Ectodermal cell (in vitro differentiated cells): ENCODE data around the gene TSPAN14.

Experiments used
- H3K27ac ChIP-seq: 2 replicates; pipeline ENCODE4 v1.7.0; 2013; ENCODE audit warnings: mild to moderate bottlenecking, low read depth, low read length; ENCODE audit not compliant: insufficient read depth, poor library complexity, severe bottlenecking
- H3K27me3 ChIP-seq: 2 replicates; pipeline ENCODE4 v1.7.0; 2013; ENCODE audit warnings: mild to moderate bottlenecking, low read length; ENCODE audit not compliant: insufficient read depth, control insufficient read depth, poor library complexity, severe bottlenecking
- H3K36me3 ChIP-seq: one replicate; pipeline ENCODE4 v1.7.0; 2013; ENCODE audit warnings: low read length; ENCODE audit not compliant: control insufficient read depth, insufficient read depth
- H3K4me1 ChIP-seq: one replicate; pipeline ENCODE4 v1.7.0; 2013; ENCODE audit warnings: low read length; ENCODE audit not compliant: control insufficient read depth, insufficient read depth
- H3K4me3 ChIP-seq: 2 replicates; pipeline ENCODE4 v1.7.0; 2013; ENCODE audit warnings: low read depth, low read length, control low read depth; ENCODE audit not compliant: insufficient read depth
- H3K9me3 ChIP-seq: 2 replicates; pipeline ENCODE4 v1.7.0; 2013; ENCODE audit warnings: mild to moderate bottlenecking, low read length, moderate library complexity; ENCODE audit not compliant: control insufficient read depth
- WGBS, 2 experiments: methylation state at CpG; one replicate each; pipeline ENCODE4 v1.1.7; 2013; ENCODE audit warnings: missing lambda C conversion rate in 2 of 2; 5-methylcytosine and 5-hydroxymethylcytosine counted together

The TSPAN14 gene

DNA sequence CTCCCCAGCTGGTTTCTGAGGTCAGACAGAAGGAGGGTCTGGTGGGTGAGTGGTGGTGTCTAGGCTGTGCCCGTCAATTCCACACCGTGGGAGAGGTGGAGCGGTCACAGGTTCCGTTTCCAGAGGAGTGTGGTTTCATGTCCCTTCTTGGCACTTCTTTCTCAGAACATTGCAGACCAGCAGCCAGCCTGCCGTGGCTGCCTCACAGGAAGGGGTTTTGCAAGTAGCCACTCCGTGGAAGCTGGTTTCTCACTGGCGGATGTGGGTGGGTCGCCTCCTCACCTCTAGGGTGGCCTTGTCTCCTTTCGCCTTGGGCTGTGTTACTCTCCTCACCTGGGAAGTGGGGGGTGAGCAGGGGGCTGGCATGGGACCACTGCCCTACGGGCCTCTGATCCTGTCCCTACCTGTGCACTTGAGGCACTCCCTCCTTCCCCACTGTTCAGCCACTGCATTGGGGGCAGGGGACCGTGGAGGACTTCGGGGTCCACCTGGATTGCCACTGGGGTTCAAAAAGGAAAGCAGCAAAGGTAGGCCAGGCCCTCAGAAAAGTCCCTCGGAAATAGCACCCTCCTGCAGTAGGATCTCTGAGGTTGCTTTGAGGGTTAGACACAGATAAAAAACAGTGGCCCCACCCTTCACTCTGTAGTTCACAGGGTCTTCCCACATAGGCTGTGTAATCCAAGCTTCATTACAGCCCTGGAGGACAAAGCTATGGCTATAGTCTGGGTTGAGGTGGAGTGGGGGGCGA is 33.9 kb downstream of the TSPAN14 start:
- WGBS, 2 experiments, result 93% methylated on average over 14 of the region's 14 CpGs
- peaks cover 22% of the 10 kb centered on the region for H3K4me1 ChIP-seq

DNA sequence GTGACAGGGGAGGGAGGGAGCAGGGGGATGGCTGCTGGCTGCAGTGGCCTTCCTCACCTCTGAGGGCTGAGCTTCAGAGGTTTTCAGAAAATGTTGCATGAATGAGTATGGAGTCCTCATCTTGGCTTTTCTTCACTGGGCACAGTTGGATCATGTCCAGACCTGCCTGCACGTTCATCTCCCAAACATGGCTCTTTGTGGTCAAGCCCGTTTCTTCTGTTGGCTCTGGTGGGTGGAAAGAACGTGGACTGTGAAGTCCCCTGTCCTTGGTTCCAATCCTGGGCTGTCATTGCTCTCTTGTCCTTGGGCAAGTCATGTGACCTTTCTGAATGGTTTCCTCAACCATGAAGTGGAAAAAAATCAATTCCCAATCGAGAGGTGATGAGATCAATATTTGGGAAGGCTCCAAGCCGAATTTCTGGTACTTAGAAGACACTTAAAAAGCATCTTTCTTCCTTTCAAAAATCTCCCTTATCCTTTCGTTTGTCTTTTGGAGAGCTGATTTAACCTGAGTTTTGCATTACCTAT is 34.5 kb downstream of the TSPAN14 start:
- H3K4me1 ChIP-seq, result peaks cover 22% of the 10 kb centered on the region
- no peak overlapping the region for H3K27ac ChIP-seq
- no peaks in the 10 kb centered on the region for H3K9me3 ChIP-seq
- no peak overlapping the region for H3K4me3 ChIP-seq
- 94% methylated on average over 6 of the region's 6 CpGs for WGBS, 2 experiments
- no peaks in the 10 kb centered on the region for H3K27me3 ChIP-seq
- peaks cover 7% of the 10 kb centered on the region for H3K36me3 ChIP-seq

More for the DNA sequence above, 33.9 kb downstream of the TSPAN14 start:
- Histone ChIP-seq H3K4me3 (no peak overlapping the region), H3K27ac (no peak overlapping the region), H3K27me3 (no peaks in the 10 kb centered on the region), H3K36me3 (peaks cover 7% of the 10 kb centered on the region), H3K9me3 (no peaks in the 10 kb centered on the region)

DNA sequence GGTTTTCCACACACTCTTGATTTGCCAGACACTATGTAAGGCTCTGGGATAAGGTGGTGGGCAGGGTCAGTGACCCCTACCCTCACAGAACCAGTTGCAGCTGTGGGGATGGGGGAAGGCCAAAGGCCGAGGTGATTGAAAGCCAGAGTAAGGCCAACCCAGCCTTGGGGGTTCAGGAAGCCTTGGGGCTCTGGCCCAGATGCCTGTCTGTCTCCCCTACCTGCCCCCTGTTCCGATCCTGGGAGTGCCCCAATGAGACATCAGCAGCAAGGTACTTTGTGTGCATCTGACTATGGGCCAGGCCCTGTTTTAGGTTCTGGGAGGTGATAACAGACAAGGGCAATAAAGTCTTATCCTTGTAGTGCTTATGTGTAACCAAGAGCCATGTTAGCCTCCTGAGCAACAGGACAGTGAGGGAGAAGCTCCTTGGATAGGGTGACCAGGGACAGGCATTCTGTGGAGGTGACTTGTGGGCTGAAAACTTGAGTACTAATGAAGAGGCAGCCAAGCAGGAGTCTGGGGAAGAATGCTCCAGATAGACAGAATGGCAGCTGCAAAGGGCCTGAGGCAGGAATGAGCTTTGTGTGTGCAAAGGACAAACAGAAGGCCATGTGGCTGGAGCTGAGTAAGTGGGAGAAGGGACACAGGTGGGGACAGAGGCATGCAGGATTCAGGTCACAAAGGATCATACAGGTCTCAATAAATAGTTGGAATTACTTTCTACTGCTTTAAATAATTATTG is 35.4 kb downstream of the TSPAN14 start:
- peaks cover 7% of the 10 kb centered on the region for H3K36me3 ChIP-seq
- H3K4me1 ChIP-seq, result peaks cover 22% of the 10 kb centered on the region
- H3K27me3 ChIP-seq, result no peaks in the 10 kb centered on the region
- WGBS, 2 experiments, result 97 to 99% methylated on average over 2 of the region's 2 CpGs
- no peak overlapping the region for H3K4me3 ChIP-seq
- no peaks in the 10 kb centered on the region for H3K9me3 ChIP-seq
- H3K27ac ChIP-seq, result no peak overlapping the region

DNA sequence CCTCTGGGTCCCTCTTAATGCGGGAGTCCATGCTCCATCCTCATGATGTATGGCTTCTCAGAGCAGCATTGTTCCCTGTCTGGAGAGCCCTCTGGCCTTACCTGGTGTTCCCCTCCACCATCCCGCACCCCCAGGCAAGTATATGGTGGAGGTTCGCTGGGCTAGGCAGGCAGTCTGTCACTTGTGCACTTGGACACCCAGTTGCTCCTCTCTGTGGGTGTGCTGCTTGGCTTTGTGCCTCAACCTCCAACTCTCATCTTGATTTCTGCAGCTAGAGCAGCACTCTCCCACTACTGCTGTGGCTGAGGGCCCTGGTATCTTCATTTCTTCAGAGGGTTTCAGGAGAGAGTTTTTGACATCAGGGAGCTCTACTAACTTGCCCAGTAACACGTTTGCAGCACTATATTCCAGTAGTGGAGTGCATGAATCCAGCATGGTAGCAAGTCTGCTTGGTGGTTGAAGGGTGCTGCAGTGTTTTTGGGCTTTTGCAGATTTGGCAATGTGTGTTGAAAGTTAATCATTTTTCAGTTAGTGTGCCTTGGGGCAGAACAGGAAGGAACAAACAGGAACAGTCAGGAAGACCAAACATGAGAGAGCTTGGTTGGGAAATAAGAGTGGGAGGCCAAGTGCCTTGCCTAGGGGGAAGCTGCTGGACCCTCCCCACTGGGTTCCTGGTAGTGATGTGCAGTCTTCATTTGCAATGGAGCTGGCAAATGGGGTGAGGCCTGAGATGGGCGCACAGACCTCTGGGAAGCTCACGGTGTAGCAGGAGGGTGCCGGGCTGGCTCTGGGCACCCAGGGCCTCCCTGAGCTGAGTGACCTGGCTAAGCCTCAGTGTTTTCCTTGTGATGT is 37.4 kb downstream of the TSPAN14 start:
- Histone ChIP-seq H3K4me1 (peaks cover 10% of the 10 kb centered on the region), H3K27me3 (no peaks in the 10 kb centered on the region), H3K9me3 (no peaks in the 10 kb centered on the region), H3K36me3 (peaks cover 10% of the 10 kb centered on the region), H3K27ac (no peak overlapping the region), H3K4me3 (no peak overlapping the region)
- 95% methylated on average over 7 of the region's 7 CpGs for WGBS, 2 experiments

DNA sequence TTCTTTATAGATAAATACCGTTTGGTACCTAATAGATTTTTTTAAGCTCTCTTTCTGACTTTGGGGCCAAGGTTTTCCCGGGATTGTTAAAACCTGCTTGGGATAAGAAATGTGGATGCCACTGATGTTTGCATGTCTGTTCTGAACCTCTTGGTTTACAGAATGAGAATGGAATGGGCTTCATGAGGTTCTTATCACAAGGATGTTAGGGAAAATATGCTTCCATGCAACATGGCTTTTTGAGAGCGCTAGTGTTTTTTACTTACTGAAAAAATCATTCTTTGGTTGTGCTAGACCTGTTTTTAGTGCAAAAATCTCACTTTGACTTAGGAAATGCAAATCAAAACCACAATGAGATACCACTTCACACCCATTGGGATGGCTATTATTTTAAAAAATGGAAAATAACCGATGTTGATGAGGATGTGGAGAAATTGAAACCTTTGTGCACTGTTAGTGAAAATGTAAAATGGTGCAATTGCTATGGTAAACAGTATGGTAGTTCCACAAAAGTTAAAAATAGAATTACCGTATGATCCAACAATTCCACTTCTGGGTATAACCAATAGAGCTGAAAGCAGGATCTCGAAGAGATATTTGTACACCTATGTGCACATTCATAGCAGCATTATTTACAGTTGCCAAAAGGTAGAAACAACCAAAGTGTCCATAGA is 38.9 kb downstream of the TSPAN14 start:
- H3K27ac ChIP-seq, result no peak overlapping the region
- no peaks in the 10 kb centered on the region for H3K9me3 ChIP-seq
- peaks cover 10% of the 10 kb centered on the region for H3K4me1 ChIP-seq
- H3K27me3 ChIP-seq, result no peaks in the 10 kb centered on the region
- WGBS, 2 experiments, result 92 to 95% methylated on average over 6 of the region's 6 CpGs
- peaks cover 10% of the 10 kb centered on the region for H3K36me3 ChIP-seq
- no peak overlapping the region for H3K4me3 ChIP-seq

DNA sequence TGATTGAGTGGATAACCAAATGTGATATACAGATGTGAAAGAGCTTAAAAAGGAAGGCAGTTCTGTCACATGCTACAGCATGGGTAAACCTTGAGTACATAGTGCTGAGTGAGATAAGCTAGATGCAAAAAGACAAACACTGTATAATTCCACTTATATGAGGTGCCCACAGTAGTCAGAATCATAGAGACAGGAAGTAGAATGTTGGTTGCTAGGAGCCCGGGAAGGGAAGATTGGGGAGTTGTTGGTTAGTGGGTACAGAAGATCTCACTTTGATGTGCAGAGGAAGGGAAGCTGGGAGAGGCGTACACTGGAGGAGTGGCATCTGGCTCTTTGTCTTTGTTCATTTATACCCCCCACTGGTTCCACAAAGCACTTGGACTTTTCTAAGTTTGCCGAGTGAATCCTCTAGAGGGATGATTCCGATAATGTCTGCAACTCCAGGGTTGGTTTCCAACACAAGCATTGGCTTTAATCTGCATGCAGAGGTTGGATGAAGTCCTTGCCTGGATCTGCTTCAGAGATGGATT is 39.5 kb downstream of the TSPAN14 start:
- no peak overlapping the region for H3K27ac ChIP-seq
- H3K36me3 ChIP-seq, result peaks cover 10% of the 10 kb centered on the region
- H3K4me1 ChIP-seq, result peaks cover 16% of the 10 kb centered on the region
- no peaks in the 10 kb centered on the region for H3K9me3 ChIP-seq
- 89 to 90% methylated on average over 4 of the region's 4 CpGs for WGBS, 2 experiments
- H3K27me3 ChIP-seq, result no peaks in the 10 kb centered on the region
- H3K4me3 ChIP-seq, result no peak overlapping the region

DNA sequence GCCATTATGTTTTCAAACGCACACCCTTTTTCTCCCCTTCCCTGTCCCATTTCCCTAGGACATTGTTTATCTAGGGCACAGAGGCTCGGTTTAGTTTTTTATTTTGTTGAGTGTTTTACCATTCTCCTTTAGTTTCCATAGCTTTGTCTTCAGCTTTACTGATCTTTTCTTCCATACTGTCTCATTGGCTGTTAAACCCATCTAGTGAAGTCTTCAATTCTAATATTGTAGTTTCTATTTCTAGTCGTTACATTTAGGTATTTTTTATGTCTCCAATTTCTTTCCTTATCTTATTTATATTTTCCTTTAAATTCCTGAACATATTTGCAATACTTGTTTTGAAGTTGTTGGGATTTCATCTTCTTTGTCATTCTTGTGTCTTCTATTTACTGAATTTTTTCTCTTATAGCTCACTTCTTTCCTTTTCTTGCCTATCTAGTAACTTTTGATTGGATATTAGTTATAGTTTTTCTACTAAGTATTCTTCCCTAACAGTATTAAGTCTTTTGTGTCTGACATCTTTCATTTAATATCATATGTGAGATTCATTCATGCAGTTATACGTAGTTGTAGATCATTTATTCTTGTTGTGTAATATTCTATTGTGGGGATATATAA is 42.6 kb downstream of the TSPAN14 start:
- H3K27ac ChIP-seq, result no peak overlapping the region
- H3K36me3 ChIP-seq, result peaks cover 3% of the 10 kb centered on the region
- H3K27me3 ChIP-seq, result no peaks in the 10 kb centered on the region
- 97% methylated on average over 4 of the region's 4 CpGs; no CpG with 5 or more reads in 1 of the 2 experiments for WGBS, 2 experiments
- H3K9me3 ChIP-seq, result no peaks in the 10 kb centered on the region
- H3K4me1 ChIP-seq, result peaks cover 32% of the 10 kb centered on the region
- no peak overlapping the region for H3K4me3 ChIP-seq

DNA sequence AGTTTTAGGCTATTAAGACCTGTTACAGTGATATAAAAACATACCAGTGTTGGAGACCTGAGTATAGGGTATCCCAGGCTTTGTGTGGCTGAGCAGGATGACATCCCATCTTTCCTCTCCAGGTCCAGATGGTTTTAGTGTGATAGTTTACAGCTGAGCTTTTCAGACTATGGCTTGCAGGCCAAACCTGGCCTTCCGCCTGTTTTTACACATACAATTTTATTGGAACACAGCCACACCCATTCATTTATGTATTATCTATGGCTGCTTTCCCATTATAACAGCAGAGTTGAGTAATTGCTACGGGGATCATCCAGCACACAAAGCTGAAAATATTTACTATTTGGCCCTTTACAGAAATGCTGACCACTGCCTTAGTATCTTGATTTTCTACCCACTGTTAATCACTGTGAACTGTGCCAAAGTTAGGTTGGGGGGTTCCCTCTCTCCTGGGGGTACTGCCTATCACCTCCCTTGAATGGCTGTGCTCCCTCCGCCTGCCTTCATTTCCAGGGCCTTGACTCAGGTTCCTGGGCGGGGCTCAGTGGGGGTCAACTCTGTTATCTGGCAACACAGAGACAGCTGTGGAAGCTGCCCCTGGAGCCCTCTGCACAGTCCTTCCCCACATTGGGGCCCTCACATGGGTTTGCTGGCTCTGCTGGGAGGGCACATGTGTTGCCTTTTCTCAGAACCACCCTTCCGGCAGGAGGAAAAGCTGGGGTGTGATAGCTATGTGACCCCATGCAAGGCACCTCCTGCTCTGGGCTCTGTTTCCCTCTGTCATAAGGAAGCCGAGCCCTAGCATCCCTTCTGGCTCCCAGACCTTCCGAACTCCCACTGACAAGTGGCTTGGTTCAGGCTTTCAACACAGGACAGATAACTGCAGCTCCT is 43.3 kb downstream of the TSPAN14 start:
- Histone ChIP-seq H3K27me3 (no peaks in the 10 kb centered on the region), H3K4me3 (no peak overlapping the region), H3K4me1 (peaks cover 36% of the 10 kb centered on the region), H3K9me3 (no peaks in the 10 kb centered on the region), H3K27ac (no peak overlapping the region), H3K36me3 (peaks cover 3% of the 10 kb centered on the region)
- WGBS, 2 experiments, result 83 to 86% methylated on average over 7 of the region's 7 CpGs
